Measurements from ENCODE around the gene NREP.
"Not testable (repeated sequence)": the region's sequence is repeated elsewhere in the genome, so short reads cannot be mapped to it uniquely, and the experiment has no call there.

The NREP gene

DNA sequence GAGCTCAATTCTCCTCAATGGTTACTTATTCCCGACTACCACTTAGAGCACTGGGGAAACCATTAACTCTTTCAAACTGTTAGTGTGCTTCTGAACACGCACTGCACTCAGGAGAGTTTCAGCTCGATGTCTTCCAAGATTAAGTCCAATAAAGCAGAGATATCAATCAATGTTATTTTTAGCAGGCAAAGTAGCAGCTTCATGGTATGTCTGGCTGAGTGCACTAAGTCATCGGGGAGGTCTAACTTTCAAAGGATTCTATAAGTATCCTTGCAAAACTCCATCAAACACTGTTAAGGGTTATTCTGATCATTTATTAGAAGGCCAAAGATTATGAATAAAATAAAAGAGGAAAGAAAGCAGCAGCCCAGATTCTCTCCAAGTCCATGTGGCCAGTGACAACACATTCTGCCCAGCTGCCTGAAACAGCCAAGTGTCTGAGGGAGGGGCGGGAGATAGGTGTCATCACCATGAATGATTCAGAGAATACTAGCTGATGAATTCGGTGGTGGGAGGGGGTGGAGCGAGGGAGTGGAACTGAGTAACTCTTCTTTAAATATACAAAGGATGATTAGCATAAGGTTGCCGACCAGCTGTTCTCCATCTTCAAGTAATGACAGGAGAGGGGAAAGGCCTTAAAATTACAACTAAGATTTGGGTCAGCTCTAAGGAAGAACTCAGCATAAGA, 21.3 kb downstream of the NREP start:
- no peak for DNase-seq

DNA sequence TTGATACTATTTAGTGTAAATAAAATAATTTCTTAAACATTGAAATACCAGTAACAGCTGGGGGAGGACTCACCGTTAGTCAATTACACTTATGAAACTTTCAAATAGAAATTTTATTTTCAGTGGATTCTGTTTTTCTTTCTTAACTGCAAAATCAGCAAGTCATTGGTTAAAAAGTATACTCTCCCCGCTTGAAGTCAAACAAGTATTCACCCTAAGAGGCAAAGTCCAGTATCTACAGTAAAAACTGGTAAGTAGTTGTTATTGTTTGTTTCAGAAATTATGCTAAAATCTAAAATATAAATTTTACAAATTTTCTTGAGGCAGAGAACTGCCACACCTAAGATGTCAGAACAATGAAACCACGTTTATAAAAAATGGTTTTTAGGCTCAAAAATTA, 22.4 kb downstream of the NREP start:
- DNase-seq, result no peak

GRCh38 chr5:111734013-111734412, 23.0 kb downstream of the NREP start:
- DNase-seq, result no peak

DNA sequence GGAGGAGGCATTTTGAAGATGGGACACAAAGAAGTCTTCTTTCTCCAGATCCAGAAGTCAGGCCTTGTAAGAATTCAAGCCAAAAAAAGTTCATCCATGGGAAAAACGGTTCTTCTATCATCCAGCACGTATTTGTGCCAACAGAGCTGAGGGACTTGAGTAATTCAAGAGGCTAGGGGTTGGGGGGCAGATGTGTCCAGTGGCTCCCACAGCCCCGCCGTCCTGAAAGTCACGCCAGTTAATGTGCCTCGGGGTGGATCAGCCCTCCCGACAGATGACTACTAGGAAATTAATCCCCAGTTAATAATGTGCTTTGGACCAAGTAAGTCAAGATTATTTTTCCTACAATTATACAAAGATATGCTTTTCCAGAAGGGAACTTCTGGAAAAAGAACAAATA, 23.4 kb downstream of the NREP start:
- no peak for DNase-seq

- DNase-seq, result no peak
Measured at GRCh38 chr5:111731638-111732037, 25.4 kb downstream of the NREP start.

DNA sequence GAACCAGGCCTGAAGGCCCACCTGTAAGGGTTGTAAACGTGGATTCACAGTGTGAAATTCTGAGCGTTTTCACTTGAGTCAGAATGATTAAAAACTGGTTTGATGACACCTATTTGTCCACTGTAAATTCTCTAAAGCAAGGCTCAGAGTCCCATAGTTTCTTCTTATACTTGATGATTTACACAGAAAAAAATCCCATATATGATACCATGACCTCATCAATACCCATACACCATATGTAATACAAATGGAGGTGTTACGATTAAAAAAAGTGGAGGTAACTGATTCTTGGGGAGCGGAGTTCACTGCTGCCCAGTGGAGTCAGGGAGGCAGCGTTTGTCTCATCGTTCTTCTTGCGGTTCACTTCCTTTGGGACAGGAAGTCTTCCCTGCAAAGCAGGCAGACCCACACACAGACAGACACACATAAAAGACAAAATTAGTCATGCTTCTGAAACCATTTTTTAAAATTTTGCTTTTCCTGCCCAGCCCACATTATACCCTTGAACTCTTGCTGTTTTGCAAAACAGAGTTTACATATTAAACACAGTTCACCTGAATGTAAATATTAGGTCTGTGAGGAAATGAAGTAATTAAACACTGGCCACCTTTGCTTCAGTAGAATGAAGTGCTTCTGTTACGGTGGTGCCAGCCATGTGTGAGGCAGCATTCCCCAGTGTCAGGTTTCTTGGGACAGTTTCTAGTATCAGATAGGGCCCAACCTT, 26.2 kb downstream of the NREP start:
- no peak for DNase-seq

DNA sequence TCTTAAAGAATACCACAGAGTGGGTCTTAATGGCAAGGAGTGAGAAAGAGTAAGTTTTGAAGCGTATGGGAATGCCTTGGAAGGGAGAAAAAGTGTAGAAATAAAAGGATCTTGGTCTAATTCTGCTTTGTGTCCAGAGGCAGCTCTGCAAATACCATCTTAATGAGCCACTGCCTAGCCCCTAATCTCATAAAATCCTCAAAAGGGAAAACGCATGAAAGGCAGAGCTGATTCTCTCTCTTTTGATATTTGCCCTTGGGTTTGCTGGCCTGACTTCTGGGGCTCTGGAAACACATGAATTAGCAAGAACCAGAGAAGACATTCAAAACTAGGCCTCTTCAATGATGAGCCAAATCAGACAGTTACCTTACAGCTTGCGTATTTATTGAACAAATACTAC, 28.1 kb downstream of the NREP start:
- DNase-seq, result no peak

DNA sequence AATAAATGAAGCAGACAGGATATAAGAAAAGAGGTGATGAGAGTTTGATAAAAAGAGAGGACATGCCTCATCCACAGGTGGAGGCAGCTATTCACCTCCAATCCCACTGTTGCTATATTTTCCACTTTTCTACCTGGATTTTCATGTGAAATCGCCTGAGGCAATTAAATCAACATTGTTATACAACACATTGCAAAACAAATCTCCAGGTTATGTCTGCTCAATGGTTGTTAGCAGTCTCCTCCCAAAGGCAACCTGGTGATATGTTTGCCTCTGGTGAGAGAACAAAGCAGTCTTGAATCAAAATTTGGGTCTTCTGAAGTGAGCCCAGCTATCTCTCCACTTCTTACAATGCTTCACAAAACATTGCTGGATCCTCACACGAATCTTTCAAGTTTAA, 30.0 kb downstream of the NREP start:
- no peak for DNase-seq

GRCh38 chr5:111722140-111722539, 34.9 kb downstream of the NREP start:
- no peak for DNase-seq

DNA sequence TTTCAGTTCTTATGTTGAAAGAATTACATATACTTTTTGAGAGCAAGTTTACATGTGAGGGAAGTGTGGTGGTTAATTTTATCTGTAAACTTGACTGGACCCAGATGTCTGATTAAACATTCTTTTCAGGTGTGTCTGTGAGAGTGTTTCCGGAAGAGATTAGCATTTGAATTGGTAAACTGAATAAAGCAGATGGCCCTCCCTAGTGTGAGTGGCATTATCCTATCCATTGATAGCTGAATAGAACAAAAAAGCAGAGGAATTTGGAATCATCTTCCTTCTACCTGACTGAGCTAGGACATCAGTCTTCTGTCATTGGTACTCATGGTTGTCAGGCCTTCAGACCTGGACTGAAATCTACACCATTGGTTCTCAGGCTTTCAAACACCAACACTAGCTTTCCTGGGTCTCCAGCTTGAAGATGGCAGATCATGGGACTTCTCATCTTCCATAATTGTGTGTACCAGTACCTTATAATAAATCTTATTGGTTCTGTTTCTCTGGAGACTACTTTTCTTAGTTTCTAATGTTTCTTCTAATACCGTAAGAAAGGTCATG, 36.6 kb downstream of the NREP start:
- no peak for DNase-seq

GRCh38 chr5:111719773-111720172, 37.2 kb downstream of the NREP start:
- DNase-seq, result no peak

DNA sequence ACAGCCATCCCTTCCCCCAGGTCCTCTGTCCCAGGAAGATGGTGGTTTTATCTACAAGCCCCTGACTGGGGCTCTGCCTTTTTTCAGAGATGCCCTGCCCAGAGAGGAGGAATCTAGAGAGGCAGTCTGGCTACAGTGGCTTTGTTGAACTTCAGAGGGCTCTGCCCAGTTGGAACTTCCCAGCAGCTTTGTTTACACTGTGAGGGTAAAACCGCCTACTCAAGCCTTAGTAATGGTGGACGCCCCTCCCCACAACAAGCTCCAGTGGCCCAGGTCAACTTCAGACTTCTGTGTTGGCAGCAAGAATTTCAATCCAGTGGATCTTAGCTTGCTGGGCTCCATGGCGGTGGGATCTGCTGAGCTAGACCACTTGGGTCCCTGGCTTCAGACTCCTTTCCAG, 40.2 kb downstream of the NREP start:
- DNase-seq, result not testable (repeated sequence)

GRCh38 chr5:111707630-111708164, 49.3 kb downstream of the NREP start:
- no peak for DNase-seq

DNA sequence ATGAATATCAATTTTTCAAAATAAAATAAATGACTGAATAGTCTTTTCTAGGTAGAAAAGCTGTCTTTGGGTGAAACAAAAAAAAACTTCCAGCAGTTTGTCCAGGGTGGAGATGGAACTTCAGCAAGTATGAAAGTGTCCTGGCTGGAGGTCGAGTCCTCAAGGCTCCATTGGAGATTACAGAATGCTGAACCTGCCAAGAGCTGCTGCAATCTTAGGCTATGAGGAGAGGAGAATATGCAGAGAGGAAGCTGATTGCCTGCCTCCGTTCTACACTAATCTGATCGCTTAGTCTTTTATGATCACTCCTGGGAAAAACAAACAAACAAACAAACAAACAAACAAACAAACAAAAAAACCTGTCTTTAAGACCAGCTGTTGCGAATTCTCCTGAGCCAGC, 50.6 kb downstream of the NREP start:
- DNase-seq, result no peak

GRCh38 chr5:111704452-111705085, 52.4 kb downstream of the NREP start:
- DNase-seq, result no peak

DNA sequence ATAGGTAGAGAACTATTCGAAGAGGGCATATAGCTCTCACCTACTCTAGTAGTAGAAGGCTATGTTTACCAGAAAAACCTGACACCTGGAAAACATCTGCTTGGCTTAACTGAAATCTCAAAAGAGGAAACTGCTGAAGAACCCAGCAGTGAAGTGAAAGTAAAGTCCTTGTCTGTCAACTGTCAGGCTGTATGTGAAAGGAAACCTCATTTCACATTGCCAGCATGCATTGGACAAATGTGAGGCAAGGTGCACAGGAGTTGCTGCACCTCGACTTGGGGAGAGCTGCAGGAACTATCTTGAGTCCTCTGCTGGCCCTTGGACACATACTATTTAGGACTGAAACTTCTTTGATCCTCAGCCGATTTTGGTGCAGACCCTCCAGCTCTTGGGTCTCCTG, 53.3 kb downstream of the NREP start:
- no peak for DNase-seq

GRCh38 chr5:111699976-111700375, 57.0 kb downstream of the NREP start:
- no peak for DNase-seq

DNA sequence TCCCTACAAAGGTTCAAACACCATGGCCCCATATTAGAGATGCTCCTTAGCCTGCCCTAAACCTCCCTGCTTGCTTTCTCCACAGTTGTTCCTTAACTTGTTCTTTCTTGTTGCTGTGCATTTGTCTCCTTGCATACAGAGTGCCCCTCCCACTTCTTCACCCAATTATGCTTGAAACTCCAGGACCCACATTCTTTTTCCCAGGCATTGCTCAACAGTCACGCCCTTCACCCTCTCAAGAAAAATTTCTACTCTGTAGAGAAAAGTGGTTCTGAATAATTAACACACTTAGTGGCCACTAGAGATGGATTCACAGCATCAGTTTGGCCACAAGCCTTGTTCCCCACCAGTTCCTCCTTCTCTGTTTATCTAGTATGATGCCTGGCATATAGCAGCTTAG, 57.7 kb downstream of the NREP start:
- DNase-seq, result no peak

GRCh38 chr5:111697881-111698757, 58.9 kb downstream of the NREP start:
- no peak for DNase-seq

GRCh38 chr5:111697215-111697614, 59.8 kb downstream of the NREP start:
- no peak for DNase-seq

- DNase-seq, result no peak
Measured at GRCh38 chr5:111695991-111696390, 61.0 kb downstream of the NREP start.

DNA sequence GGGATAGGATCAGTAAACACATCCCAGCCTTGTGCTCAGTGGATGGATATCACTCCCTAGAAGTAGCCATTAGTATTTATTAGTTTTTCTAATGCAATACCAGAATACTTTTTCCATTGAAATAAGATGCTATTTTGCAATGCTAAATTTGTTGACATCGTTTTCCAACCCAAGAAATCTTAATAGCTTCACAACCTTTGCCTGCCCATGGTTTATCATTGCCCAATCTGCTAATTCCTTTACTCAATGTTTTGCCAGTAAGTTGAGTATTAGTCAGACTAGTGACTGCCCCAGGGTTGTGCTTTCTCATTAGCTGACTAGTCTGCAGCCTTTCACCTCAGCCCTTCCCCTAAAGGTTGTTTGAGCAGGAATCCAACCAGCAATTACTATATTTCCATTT, 62.9 kb downstream of the NREP start:
- no peak for DNase-seq

GRCh38 chr5:111691914-111692313, 65.1 kb downstream of the NREP start:
- DNase-seq, result no peak

Measured in CD4-positive, alpha-beta T cell treated with Interleukin-6 for 4 hours (primary cell).